HG03558 (cell line): ENCODE results near the gene ZNF35.

Experiments
- ATAC-seq: cut with Tn5 transposase; IDR thresholded peaks from one replicate; pipeline ENCODE4 v1.9.1; 2021; ENCODE audit warnings: moderate number of reproducible peaks; ENCODE audit not compliant: unreplicated experiment; ENCODE audit errors: extremely low read depth

ZNF35 gene

DNA sequence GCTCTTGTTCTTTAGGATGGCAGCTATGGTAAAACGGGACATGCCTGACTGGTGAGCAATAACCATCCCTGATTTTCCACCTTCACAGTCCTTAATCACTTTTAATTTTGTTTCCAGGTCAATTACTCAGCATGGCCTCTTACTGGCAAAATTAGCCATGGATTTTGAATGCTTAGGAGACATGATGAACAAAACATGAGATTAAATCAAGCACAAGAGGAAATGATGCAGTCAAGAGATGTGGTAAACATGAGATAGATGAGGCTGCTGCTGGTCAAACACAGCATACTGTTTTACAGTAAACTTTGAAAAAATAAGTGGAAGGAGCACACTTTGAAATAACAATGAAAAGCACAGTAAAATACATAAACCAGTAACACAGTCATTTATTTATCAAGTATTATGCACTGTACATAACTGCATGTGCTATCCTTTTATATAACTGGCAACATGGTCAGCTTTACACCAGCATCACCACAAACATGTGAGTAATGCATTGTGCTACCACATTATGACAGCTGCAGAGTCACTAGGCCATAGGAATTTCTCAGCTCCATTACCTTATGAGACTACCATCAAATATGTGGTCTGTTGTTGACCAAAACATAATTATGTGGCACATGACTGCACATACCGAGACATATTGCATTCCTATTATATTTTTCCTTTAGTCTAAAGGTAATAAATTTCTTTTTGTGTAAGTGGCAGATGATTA, 33.8 kb downstream of the ZNF35 start:
- no peak for ATAC-seq

DNA sequence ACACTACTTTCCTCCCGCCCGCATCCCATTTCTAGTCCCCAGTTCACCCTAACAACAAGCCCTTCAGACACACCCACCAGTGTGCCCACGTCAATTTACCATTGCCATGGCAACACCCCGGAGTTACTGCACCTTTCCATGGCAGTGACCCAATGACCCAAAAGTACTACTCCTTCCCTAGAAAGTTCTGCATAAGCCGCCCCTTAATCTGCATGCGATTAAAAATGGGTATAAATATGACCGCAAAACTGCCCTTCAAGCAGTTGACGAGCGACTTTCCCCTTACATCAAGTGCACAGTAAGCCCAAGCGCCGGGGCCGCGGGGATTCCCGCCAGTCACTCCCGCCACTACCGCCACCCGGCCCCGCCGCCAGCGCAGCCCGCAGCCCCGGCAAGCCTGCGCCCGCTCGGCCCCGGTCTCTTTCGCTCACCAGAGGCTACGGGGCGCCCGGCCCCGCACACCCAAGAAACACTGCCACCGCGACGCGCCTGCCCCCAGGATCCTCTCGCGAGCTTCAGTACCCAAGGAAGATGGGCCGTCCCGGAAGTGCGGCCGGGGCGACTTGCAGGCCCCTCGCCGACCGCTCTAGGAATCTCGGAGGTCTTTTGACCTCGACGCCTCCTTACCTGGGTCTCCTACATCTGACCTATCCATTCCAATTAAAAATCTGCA, 36.7 kb downstream of the ZNF35 start:
- peak; percentile 46 for ATAC-seq

DNA sequence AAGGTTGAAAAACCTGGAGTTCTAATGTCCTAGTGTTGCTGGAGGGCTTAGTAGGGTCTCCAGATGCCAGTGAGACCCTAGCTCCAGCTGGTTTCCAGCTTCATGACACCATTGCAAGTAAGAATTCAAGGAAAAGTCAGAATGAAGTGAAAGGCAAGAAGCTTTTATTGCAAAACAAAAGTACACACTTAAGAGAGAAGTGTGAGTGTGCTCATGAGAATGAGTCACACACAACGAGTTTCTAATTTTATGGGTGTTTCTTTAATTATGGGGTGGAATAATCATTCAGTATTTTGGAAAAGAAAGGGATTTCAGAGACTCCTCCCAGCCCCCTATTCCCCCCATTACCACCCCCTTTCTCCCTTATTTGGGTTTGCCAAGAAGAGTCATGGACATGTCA, 39.4 kb downstream of the ZNF35 start:
- ATAC-seq = no peak
